GM23248 (cell line): ENCODE results near the gene PSG7.
"Not testable (repeated sequence)": the region's sequence is repeated elsewhere in the genome, so short reads cannot be mapped to it uniquely, and the experiment has no call there.

Experiments used
- EZH2 ChIP-seq: fragments of 200-600 bp; sonication (generic); IDR thresholded peaks from 2 replicates; pipeline ENCODE4 v1.6.1; 2018; ENCODE audit warnings: antibody characterized with exemption, mild to moderate bottlenecking; ENCODE audit not compliant: insufficient read depth, poor library complexity, severe bottlenecking
- EZH2phosphoT487 ChIP-seq: fragments of 200-600 bp; sonication (generic); IDR thresholded peaks from 2 replicates; pipeline ENCODE4 v1.6.1; 2018; ENCODE audit warnings: antibody characterized with exemption, moderate library complexity, mild to moderate bottlenecking, low read depth; ENCODE audit not compliant: insufficient read depth

GRCh38 chr19:42897729-42898128 is 39.3 kb downstream of the PSG7 start:
- TF ChIP-seq EZH2, EZH2phosphoT487: not testable (repeated sequence)
